ENCODE results near the gene PPFIA2.

DNA sequence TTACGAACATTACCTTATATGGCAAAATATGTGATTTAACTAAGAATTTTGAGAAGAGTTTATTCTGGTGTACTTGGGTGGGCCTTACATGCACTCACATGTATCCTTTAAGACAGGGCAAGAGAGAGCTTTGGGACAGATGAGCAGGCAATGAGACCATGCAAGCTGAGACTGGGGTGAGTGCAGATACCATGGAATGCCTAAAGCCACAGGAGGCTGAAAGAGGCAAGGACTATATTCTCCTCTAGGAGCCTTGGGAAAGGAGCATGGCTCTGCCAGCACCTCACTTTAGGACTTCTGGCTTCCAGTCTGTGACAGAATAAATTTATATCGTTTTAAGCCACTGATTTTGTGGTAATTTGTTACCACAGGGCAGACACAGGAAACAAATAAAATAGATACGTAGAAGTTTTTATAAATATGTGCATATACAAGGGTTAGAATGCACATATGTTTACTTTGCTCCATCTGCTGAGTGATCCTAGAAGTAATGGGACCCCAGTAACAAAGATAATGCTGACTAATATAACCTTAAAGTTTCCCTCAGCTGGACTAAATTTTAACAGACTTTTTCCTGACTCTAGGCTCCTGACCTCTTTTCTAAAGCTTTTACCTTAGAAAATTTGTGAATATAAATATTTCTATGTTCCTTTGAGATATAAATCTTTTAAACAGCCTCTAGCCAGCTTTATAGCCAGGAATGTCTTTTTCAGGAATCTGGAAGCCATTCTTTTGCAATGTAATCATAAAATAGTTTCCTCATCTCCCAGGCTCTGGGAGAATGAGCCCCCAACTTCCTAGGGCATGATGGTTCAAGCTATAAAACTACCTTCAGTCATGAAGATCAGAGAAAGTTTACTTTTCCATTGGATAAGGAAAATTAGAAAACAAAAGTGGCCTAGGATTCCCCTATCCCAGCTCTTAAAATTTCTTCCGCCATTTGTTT lies 216.8 kb downstream of the PPFIA2 start:
- TF ChIP-seq, protein P1, sequence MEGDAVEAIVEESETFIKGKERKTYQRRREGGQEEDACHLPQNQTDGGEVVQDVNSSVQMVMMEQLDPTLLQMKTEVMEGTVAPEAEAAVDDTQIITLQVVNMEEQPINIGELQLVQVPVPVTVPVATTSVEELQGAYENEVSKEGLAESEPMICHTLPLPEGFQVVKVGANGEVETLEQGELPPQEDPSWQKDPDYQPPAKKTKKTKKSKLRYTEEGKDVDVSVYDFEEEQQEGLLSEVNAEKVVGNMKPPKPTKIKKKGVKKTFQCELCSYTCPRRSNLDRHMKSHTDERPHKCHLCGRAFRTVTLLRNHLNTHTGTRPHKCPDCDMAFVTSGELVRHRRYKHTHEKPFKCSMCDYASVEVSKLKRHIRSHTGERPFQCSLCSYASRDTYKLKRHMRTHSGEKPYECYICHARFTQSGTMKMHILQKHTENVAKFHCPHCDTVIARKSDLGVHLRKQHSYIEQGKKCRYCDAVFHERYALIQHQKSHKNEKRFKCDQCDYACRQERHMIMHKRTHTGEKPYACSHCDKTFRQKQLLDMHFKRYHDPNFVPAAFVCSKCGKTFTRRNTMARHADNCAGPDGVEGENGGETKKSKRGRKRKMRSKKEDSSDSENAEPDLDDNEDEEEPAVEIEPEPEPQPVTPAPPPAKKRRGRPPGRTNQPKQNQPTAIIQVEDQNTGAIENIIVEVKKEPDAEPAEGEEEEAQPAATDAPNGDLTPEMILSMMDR (IDR thresholded peaks at IDR 0.05), result no peak
- TF ChIP-seq ZFX (IDR thresholded peaks at IDR 0.05; ENCODE audit: borderline replicate concordance), result no peak
